Measurements from ENCODE around the gene TBC1D1.

GRCh38 chr4:38145033-38145678 lies 254.3 kb downstream of the TBC1D1 start:
- TF ChIP-seq CTCF (IDR thresholded peaks at IDR 0.05; ENCODE audit: poor library complexity, severe bottlenecking) = no peak
- no peak for TF ChIP-seq POLR2AphosphoS5 (IDR thresholded peaks at IDR 0.05)
- no peak for TF ChIP-seq EZH2 (IDR thresholded peaks at IDR 0.05; ENCODE audit: borderline replicate concordance, insufficient read depth, low read length, poor library complexity, severe bottlenecking)
- TF ChIP-seq REST (IDR thresholded peaks at IDR 0.05; ENCODE audit: borderline replicate concordance) = no peak
- TF ChIP-seq RAD21 (conservative IDR thresholded peaks at IDR 0.05) = no peak

All from neural cell (in vitro differentiated cells).